ENCODE data around the gene EVI5. TPM values are rescaled to one million over a fixed set of nuclear protein-coding genes. Genes with fewer than 3 reads are reported as not detected.

EVI5 gene
- polyA plus RNA-seq (ENCODE audit: insufficient read length in 12 of 12): 10 to 100 TPM in 10 of 12 donors, 1 to 10 TPM in 1, not detected in 1; 9.9 to 19.5 (median 15.0) TPM
- long read RNA-seq, donor 1: 0 reads
- long read RNA-seq, donor 2: 0 reads
- long read RNA-seq, donor 3: 0 reads
- long read RNA-seq, donor 4: 0 reads
- long read RNA-seq, donor 5, partial matches to known transcripts: 10,407 of 10,609 reads
- long read RNA-seq, donor 5, other reads (novel, unspliced or antisense): 202 of 10,609 reads
- long read RNA-seq, donor 6: 0 reads
- long read RNA-seq, donor 7: 0 reads
- long read RNA-seq, donor 8, partial matches to known transcripts: 6,247 of 6,406 reads
- long read RNA-seq, donor 8, other reads (novel, unspliced or antisense): 159 of 6,406 reads
- long read RNA-seq, donor 9: 0 reads
- long read RNA-seq, donor 10: 0 reads
- long read RNA-seq, donor 11: 0 reads

- DNase-seq: peak; percentile 96
Observed at GRCh38 chr1:92784639-92785500, at the start of gene EVI5. TSS of gene EVI5 (minus strand) at chr1:92785108. CDS start at chr1:92736546, 48,562 bp downstream.

GRCh38 chr1:92834617-92835016, 49.7 kb upstream of the EVI5 start:
- no peak for DNase-seq

GRCh38 chr1:92833840-92834239, 48.9 kb upstream of the EVI5 start:
- no peak for DNase-seq

- DNase-seq: peak; percentile 21
Observed at GRCh38 chr1:92832537-92833114, 47.7 kb upstream of the EVI5 start.

- peak; percentile 99 for DNase-seq
Observed at GRCh38 chr1:92831762-92832536, 47.0 kb upstream of the EVI5 start, which contains the start of gene RPL5. TSS of gene RPL5 (plus strand) at chr1:92832040. CDS start at chr1:92832115, 75 bp downstream.

- no peak for DNase-seq
Observed at GRCh38 chr1:92831368-92831761, 46.5 kb upstream of the EVI5 start.

- no peak for DNase-seq
Observed at GRCh38 chr1:92826792-92827191, 41.9 kb upstream of the EVI5 start.

- no peak for DNase-seq
Observed at GRCh38 chr1:92822879-92823278, 38.0 kb upstream of the EVI5 start.

GRCh38 chr1:92820551-92820950, 35.6 kb upstream of the EVI5 start:
- DNase-seq: no peak

GRCh38 chr1:92820024-92820423, 35.1 kb upstream of the EVI5 start:
- no peak for DNase-seq

- no peak for DNase-seq
Observed at GRCh38 chr1:92817986-92818764, 33.3 kb upstream of the EVI5 start.

GRCh38 chr1:92817137-92817697, 32.3 kb upstream of the EVI5 start:
- no peak for DNase-seq

GRCh38 chr1:92816732-92817131, 31.8 kb upstream of the EVI5 start:
- DNase-seq: no peak

- DNase-seq: no peak
Observed at GRCh38 chr1:92808381-92808780, 23.5 kb upstream of the EVI5 start.

GRCh38 chr1:92805216-92805615, 20.3 kb upstream of the EVI5 start:
- no peak for DNase-seq

- DNase-seq: peak; percentile 30
Observed at GRCh38 chr1:92804721-92805201, 19.9 kb upstream of the EVI5 start.

GRCh38 chr1:92803140-92803887, 18.4 kb upstream of the EVI5 start:
- DNase-seq: no peak

GRCh38 chr1:92797961-92798360, 13.1 kb upstream of the EVI5 start:
- no peak for DNase-seq

- no peak for DNase-seq
Observed at GRCh38 chr1:92797297-92797696, 12.4 kb upstream of the EVI5 start.
